Measurements from ENCODE around the gene GNAO1. TPM values are rescaled to one million over a fixed set of nuclear protein-coding genes. Genes with fewer than 3 reads are reported as not detected.

GNAO1 gene
- total RNA-seq, 1 experiment from 2014 or later, result 3.8 TPM

DNA sequence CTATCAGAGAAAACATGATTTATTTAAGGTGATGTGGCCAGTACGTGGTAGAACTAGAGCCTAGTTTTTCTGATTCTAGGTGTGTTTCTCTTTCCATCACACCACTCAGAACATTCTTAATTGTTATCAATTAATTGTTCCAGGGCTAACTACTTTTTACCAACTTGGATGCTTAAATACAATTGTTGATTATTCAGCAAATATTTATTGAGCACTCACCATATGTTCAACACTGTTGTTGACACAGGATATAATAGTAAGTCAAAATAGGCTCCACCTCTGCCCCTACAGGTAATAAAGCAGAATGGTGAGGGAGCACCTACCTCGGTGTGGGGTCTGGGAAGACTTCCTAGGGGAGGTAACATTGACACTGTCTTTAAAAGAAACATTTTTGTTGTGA, 16.1 kb downstream of the GNAO1 start:
- no peaks in the 10 kb centered on the region; the same call in 1 of the 2 replicates for H3K27me3 ChIP-seq (ENCODE audit: control insufficient read depth, insufficient read depth, low read length)
- H3K4me3 ChIP-seq (ENCODE audit: insufficient read depth, low read depth, low read length), result no peak overlapping the region
- H3K36me3 ChIP-seq (replicated peaks; ENCODE audit: control insufficient read depth, insufficient read depth, low read length), result no peaks in the 10 kb centered on the region
- DNase-seq, result no peak

- Histone ChIP-seq H3K4me3 (ENCODE audit: insufficient read depth, low read depth, low read length) (no peak overlapping the region), H3K27me3 (ENCODE audit: control insufficient read depth, insufficient read depth, low read length) (no peaks in the 10 kb centered on the region), H3K36me3 (replicated peaks; ENCODE audit: control insufficient read depth, insufficient read depth, low read length) (no peaks in the 10 kb centered on the region)
- DNase-seq, result no peak
Observed at GRCh38 chr16:56211435-56211981, 20.2 kb downstream of the GNAO1 start.

GRCh38 chr16:56212144-56212543, 20.9 kb downstream of the GNAO1 start:
- Histone ChIP-seq H3K27me3 (ENCODE audit: control insufficient read depth, insufficient read depth, low read length) (no peaks in the 10 kb centered on the region), H3K36me3 (replicated peaks; ENCODE audit: control insufficient read depth, insufficient read depth, low read length) (no peaks in the 10 kb centered on the region), H3K4me3 (ENCODE audit: insufficient read depth, low read depth, low read length) (no peak overlapping the region)
- no peak for DNase-seq

DNA sequence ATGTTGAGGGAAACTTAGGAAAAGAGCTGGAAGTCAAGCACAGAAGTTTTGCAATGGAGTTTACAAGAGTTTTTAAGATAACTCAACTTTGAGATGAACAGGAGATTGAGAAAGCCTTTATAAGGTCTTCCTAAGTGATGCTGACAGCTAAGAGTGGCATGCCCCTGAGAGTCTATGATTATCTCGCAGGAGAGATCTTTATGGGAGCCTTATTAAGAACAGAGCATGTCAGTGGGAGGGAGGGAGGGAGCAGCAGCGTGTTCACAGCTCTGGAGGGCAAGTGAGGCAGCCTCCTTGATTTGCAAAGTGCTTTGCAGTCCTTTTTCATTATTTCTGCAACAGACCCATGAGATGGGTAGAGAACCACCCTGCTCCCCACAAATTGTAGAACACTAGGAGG, 30.7 kb downstream of the GNAO1 start:
- no peak for DNase-seq
- Histone ChIP-seq H3K27me3 (ENCODE audit: control insufficient read depth, insufficient read depth, low read length) (no peaks in the 10 kb centered on the region), H3K36me3 (replicated peaks; ENCODE audit: control insufficient read depth, insufficient read depth, low read length) (no peaks in the 10 kb centered on the region), H3K4me3 (ENCODE audit: insufficient read depth, low read depth, low read length) (no peak overlapping the region)

- Histone ChIP-seq H3K4me3 (ENCODE audit: insufficient read depth, low read depth, low read length) (no peak overlapping the region), H3K36me3 (replicated peaks; ENCODE audit: control insufficient read depth, insufficient read depth, low read length) (no peaks in the 10 kb centered on the region), H3K27me3 (ENCODE audit: control insufficient read depth, insufficient read depth, low read length) (no peaks in the 10 kb centered on the region)
- no peak for DNase-seq
Observed at GRCh38 chr16:56222474-56222997, 31.2 kb downstream of the GNAO1 start.

DNA sequence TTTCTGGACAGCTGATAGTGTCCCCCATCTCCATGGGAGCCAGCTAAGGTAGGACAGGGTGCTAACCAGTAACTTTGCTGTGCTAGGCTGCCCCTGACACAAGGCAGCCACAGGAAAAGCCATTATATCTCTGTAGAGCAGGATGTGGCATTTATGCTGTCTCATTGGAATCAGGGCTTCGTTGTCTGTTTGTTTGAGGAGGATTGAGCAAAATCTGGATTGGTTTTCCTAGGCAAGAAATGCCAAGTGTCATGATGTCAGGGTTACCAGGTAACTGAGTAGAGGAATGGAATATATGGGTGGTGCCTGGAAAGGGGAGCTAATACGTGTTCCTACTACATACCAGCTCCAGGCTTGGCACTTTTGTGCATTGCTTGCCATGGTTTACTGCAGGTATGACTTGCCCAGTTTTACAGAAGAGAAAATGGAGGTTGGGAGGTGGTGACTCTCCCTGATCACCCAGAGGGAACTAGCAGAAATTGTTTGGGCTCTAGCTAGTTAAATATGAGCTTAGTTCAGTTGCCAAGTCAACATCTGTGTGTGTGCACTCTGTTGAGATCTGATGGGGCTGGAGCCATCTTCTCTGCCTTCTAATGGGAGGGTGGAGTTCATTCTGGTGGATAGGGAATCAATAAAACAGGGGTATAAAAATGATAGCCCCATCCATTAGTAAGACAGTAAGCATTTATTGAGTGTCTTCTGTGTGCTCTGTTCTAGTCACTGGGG, 33.9 kb downstream of the GNAO1 start:
- no peaks in the 10 kb centered on the region for H3K36me3 ChIP-seq (replicated peaks; ENCODE audit: control insufficient read depth, insufficient read depth, low read length)
- DNase-seq, result no peak
- H3K27me3 ChIP-seq (ENCODE audit: control insufficient read depth, insufficient read depth, low read length), result no peaks in the 10 kb centered on the region
- no peak overlapping the region for H3K4me3 ChIP-seq (ENCODE audit: insufficient read depth, low read depth, low read length)

- no peak for DNase-seq
- no peaks in the 10 kb centered on the region for H3K27me3 ChIP-seq (ENCODE audit: control insufficient read depth, insufficient read depth, low read length)
- H3K36me3 ChIP-seq (replicated peaks; ENCODE audit: control insufficient read depth, insufficient read depth, low read length), result no peaks in the 10 kb centered on the region
- no peak overlapping the region for H3K4me3 ChIP-seq (ENCODE audit: insufficient read depth, low read depth, low read length)
Observed at GRCh38 chr16:56226187-56226586, 34.9 kb downstream of the GNAO1 start.

GRCh38 chr16:56226845-56227525, 35.7 kb downstream of the GNAO1 start:
- no peaks in the 10 kb centered on the region for H3K27me3 ChIP-seq (ENCODE audit: control insufficient read depth, insufficient read depth, low read length)
- no peak overlapping the region for H3K4me3 ChIP-seq (ENCODE audit: insufficient read depth, low read depth, low read length)
- H3K36me3 ChIP-seq (replicated peaks; ENCODE audit: control insufficient read depth, insufficient read depth, low read length), result no peaks in the 10 kb centered on the region
- no peak for DNase-seq

DNA sequence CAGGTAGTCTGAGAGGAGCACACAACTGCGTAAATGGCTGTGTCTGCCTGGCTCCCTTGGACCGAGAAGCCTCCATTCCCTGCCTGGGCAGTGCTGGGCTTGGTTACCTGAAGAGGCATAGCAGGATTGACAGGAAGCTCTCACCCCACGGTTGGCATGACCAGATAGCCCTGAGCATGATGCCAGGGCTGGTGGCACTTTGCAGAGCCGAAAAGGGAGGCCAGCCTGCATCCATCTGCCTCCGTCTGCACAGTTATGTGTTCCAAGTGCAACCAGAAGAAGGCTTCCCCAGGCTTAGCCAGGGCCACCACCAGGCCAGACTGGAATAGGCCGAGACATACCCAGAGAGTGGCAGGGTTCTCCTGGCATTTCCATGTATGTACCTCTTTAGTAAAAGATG, 36.6 kb downstream of the GNAO1 start:
- H3K4me3 ChIP-seq (ENCODE audit: insufficient read depth, low read depth, low read length), result no peak overlapping the region
- DNase-seq, result no peak
- H3K27me3 ChIP-seq (ENCODE audit: control insufficient read depth, insufficient read depth, low read length), result no peaks in the 10 kb centered on the region
- no peaks in the 10 kb centered on the region for H3K36me3 ChIP-seq (replicated peaks; ENCODE audit: control insufficient read depth, insufficient read depth, low read length)

- no peak overlapping the region for H3K4me3 ChIP-seq (ENCODE audit: insufficient read depth, low read depth, low read length)
- no peak for DNase-seq
- no peaks in the 10 kb centered on the region for H3K36me3 ChIP-seq (replicated peaks; ENCODE audit: control insufficient read depth, insufficient read depth, low read length)
- no peaks in the 10 kb centered on the region for H3K27me3 ChIP-seq (ENCODE audit: control insufficient read depth, insufficient read depth, low read length)
Observed at GRCh38 chr16:56228476-56228875, 37.2 kb downstream of the GNAO1 start.

- Histone ChIP-seq H3K36me3 (replicated peaks; ENCODE audit: control insufficient read depth, insufficient read depth, low read length) (no peaks in the 10 kb centered on the region), H3K4me3 (ENCODE audit: insufficient read depth, low read depth, low read length) (no peak overlapping the region), H3K27me3 (ENCODE audit: control insufficient read depth, insufficient read depth, low read length) (no peaks in the 10 kb centered on the region)
- no peak for DNase-seq
Observed at GRCh38 chr16:56233795-56234566, 42.7 kb downstream of the GNAO1 start.

- H3K4me3 ChIP-seq (ENCODE audit: insufficient read depth, low read depth, low read length), result no peak overlapping the region
- no peak for DNase-seq
- no peaks in the 10 kb centered on the region for H3K36me3 ChIP-seq (replicated peaks; ENCODE audit: control insufficient read depth, insufficient read depth, low read length)
- H3K27me3 ChIP-seq (ENCODE audit: control insufficient read depth, insufficient read depth, low read length), result no peaks in the 10 kb centered on the region
Observed at GRCh38 chr16:56234737-56235136, 43.4 kb downstream of the GNAO1 start.

GRCh38 chr16:56237451-56237930, 46.2 kb downstream of the GNAO1 start:
- DNase-seq, result no peak
- Histone ChIP-seq H3K4me3 (ENCODE audit: insufficient read depth, low read depth, low read length) (no peak overlapping the region), H3K36me3 (replicated peaks; ENCODE audit: control insufficient read depth, insufficient read depth, low read length) (no peaks in the 10 kb centered on the region), H3K27me3 (ENCODE audit: control insufficient read depth, insufficient read depth, low read length) (no peaks in the 10 kb centered on the region)

DNA sequence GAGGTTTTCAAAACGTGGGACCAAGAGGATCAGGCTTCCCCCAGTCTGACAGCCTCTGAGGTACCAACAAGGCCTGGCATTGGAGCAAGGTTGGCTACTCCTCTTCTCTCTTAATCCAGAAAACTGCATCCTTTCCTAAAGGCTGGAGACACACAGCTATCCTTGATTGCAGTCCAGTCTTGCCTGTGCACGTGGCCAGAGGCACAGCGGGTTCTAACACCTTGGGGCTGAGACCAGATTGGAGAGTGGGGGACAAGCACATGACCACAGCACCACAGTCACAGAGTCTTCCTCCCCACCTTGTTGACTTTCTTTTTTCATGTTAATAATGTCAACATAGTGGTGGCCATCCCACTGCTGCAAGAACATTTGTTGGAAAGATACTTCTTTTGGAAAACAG, 46.9 kb downstream of the GNAO1 start:
- Histone ChIP-seq H3K36me3 (replicated peaks; ENCODE audit: control insufficient read depth, insufficient read depth, low read length) (no peaks in the 10 kb centered on the region), H3K27me3 (ENCODE audit: control insufficient read depth, insufficient read depth, low read length) (no peaks in the 10 kb centered on the region), H3K4me3 (ENCODE audit: insufficient read depth, low read depth, low read length) (no peak overlapping the region)
- DNase-seq, result no peak
